Activated T-cell treated with anti-CD3 and anti-CD28 coated beads, Interleukin-2, amount 50 U/mL, for 4 hours (primary cell): ENCODE results near the gene DNAJC4. TPM values are rescaled to one million over a fixed set of nuclear protein-coding genes. Genes with fewer than 3 reads are reported as not detected.

Experiments used
- ATAC-seq, 2 donors: fragments of 200-7000 bp; cut with Tn5 transposase; one replicate each; pipeline ENCODE4 v1.10.0; 2021
- DNase-seq: peaks from one replicate; pipeline ENCODE4 v3.0.0-alpha.2; 2020
- H3K27me3 Mint-ChIP-seq: one replicate; pipeline ENCODE4 v1.8.0; 2021; ENCODE audit warnings: low read depth, mixed read lengths
- H3K36me3 Mint-ChIP-seq: one replicate; pipeline ENCODE4 v1.8.0; 2022; ENCODE audit warnings: mixed read lengths; ENCODE audit not compliant: insufficient read depth
- H3K4me1 Mint-ChIP-seq: one replicate; pipeline ENCODE4 v1.8.0; 2021; ENCODE audit warnings: low read depth, mixed read lengths
- H3K4me3 Mint-ChIP-seq: one replicate; pipeline ENCODE4 v1.8.0; 2021; ENCODE audit warnings: mild to moderate bottlenecking, moderate library complexity, mixed read lengths
- H3K9me3 Mint-ChIP-seq: one replicate; pipeline ENCODE4 v1.8.0; 2021; ENCODE audit warnings: mixed read lengths
- total RNA-seq, 3 donors: library from RNA; stranded (reverse); gene quantifications; one replicate each; pipeline ENCODE4 v1.2.1, GENCODE V29; 2021

Gene DNAJC4
- total RNA-seq, 3 donors from 2014 or later, result 15.0 to 16.6 (median 16.1) TPM

- H3K4me1 Mint-ChIP-seq, result peaks cover 8% of the 10 kb centered on the region
- no peaks in the 10 kb centered on the region for H3K9me3 Mint-ChIP-seq
- DNase-seq, result no peak
- no peaks in the 10 kb centered on the region for H3K27me3 Mint-ChIP-seq
- peaks cover 5% of the 10 kb centered on the region for H3K36me3 Mint-ChIP-seq
- H3K4me3 Mint-ChIP-seq, result no peak overlapping the region
- ATAC-seq, result no peak
Observed at GRCh38 chr11:64261556-64262080, 31.3 kb downstream of the DNAJC4 start.

GRCh38 chr11:64262271-64263002 is 32.1 kb downstream of the DNAJC4 start:
- Mint-ChIP-seq H3K9me3 (no peaks in the 10 kb centered on the region), H3K4me1 (peaks cover 8% of the 10 kb centered on the region), H3K27me3 (no peaks in the 10 kb centered on the region), H3K4me3 (no peak overlapping the region), H3K36me3 (peaks cover 5% of the 10 kb centered on the region)
- DNase-seq (no peak), ATAC-seq (no peak)

DNA sequence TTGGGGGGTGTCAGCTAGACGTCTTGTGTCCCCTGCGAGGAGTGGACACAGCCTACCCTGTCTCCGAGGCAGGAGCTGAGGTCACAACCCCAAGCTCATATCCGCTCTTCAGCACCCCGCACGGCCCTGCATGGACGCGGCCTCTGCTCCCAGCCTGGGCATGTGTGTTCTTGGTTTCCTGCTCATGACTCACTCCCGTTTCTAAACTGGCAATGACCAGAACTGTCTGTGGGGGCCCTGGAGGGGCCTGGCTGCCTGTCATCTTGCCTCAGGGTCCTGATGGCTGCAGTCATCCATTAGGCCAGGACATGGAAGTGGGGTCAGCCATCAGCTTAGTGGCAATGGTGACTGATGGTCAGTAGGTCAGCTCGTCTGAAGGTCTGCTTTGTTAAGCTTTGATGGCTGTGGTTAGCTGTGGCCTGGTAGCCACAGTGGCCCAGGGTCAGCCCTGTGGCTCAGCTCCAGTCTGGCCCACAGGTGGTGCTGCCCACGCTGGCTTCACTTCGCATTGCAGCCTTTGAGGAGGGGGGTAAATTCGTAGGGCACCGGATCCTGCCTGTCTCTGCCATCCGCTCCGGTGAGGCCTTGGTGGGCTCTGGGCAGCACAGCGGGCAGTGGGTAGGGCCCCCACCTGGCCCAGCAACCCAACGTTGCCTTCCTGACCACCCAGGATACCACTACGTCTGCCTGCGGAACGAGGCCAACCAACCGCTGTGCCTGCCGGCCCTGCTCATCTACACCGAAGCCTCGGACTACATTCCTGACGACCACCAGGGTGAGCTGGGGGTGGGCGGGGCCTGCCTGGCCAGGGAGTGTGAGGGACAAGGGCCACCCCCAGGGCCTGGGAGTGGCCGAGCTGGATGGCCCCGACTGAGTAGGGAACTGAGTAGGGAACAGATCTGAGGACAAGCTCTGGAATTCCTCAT is 32.9 kb downstream of the DNAJC4 start:
- no peak for ATAC-seq
- H3K4me3 Mint-ChIP-seq, result no peak overlapping the region
- H3K4me1 Mint-ChIP-seq, result peaks cover 11% of the 10 kb centered on the region
- DNase-seq, result no peak
- H3K27me3 Mint-ChIP-seq, result no peaks in the 10 kb centered on the region
- peaks cover 5% of the 10 kb centered on the region for H3K36me3 Mint-ChIP-seq
- H3K9me3 Mint-ChIP-seq, result no peaks in the 10 kb centered on the region

- Mint-ChIP-seq H3K27me3 (no peaks in the 10 kb centered on the region), H3K36me3 (peaks cover 5% of the 10 kb centered on the region), H3K9me3 (no peaks in the 10 kb centered on the region), H3K4me1 (peaks cover 16% of the 10 kb centered on the region), H3K4me3 (no peak overlapping the region)
- DNase-seq (no peak), ATAC-seq (no peak)
Observed at GRCh38 chr11:64263947-64264317, 33.6 kb downstream of the DNAJC4 start.

- DNase-seq (no peak), ATAC-seq (no peak)
- Mint-ChIP-seq H3K9me3 (no peaks in the 10 kb centered on the region), H3K36me3 (peaks cover 4% of the 10 kb centered on the region), H3K4me3 (no peak overlapping the region), H3K4me1 (peaks cover 17% of the 10 kb centered on the region), H3K27me3 (no peaks in the 10 kb centered on the region)
Observed at GRCh38 chr11:64264371-64264852, 34.1 kb downstream of the DNAJC4 start.

DNA sequence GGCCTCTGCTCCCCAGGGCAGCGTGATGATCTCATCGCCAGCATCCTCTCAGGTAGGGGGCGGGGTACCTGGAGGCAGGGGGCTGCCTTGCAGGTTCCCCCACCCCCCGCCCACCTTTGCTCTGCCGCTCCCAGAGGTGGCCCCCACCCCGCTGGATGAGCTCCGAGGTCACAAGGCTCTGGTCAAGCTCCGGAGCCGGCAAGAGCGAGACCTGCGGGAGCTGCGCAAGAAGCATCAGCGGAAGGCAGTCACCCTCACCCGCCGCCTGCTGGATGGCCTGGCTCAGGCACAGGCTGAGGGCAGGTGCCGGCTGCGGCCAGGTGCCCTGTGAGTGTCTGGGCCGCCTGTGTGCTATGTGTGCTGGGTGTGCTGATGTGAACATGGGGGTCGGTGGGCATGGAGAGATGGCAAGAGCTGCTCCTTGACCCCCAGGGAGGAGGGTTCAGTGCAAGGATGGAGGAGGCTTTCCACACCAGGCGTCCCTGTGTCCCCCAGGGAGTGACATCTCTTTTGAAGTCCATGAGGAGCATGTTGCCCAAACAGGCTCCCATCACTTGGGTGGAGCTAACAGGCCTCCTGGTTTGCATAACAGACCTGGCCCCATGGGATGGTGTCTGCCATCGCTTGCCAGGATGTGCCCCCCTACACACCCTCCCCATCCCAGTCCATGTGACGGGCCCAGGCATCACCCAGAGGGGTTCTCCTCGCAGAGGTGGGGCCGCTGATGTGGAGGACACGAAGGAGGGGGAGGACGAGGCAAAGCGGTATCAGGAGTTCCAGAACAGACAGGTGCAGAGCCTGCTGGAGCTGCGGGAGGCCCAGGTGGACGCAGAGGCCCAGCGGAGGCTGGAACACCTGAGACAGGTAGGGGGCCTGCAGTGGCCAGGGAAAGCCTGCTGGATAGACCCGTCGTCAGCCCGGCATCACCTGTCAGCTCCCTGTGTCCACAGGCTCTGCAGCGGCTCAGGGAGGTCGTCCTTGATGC is 35.1 kb downstream of the DNAJC4 start:
- Mint-ChIP-seq H3K4me1 (peaks cover 12% of the 10 kb centered on the region), H3K9me3 (no peaks in the 10 kb centered on the region), H3K36me3 (peaks cover 2% of the 10 kb centered on the region), H3K4me3 (no peak overlapping the region), H3K27me3 (no peaks in the 10 kb centered on the region)
- no peak for DNase-seq
- ATAC-seq, result no peak

DNA sequence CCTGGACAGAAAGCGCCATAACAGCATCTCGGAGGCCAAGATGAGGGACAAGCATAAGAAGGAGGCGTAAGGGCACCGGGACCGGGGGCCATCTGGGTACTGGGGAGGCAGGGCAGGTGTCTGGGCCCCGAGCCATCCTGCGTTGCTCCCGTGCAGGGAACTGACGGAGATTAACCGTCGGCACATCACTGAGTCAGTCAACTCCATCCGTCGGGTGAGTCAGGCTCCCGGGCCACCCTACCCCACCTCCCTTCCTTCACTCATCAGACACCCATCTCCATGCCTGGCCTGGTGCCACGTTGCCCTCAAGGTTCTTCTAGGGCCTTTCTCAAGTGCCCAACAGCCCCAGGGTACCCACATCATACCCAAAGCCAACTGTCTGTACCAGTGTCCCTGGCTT is 36.0 kb downstream of the DNAJC4 start:
- Mint-ChIP-seq H3K36me3 (peaks cover 2% of the 10 kb centered on the region), H3K27me3 (no peaks in the 10 kb centered on the region), H3K9me3 (no peaks in the 10 kb centered on the region), H3K4me3 (no peak overlapping the region), H3K4me1 (peaks cover 12% of the 10 kb centered on the region)
- no peak for ATAC-seq
- no peak for DNase-seq

DNA sequence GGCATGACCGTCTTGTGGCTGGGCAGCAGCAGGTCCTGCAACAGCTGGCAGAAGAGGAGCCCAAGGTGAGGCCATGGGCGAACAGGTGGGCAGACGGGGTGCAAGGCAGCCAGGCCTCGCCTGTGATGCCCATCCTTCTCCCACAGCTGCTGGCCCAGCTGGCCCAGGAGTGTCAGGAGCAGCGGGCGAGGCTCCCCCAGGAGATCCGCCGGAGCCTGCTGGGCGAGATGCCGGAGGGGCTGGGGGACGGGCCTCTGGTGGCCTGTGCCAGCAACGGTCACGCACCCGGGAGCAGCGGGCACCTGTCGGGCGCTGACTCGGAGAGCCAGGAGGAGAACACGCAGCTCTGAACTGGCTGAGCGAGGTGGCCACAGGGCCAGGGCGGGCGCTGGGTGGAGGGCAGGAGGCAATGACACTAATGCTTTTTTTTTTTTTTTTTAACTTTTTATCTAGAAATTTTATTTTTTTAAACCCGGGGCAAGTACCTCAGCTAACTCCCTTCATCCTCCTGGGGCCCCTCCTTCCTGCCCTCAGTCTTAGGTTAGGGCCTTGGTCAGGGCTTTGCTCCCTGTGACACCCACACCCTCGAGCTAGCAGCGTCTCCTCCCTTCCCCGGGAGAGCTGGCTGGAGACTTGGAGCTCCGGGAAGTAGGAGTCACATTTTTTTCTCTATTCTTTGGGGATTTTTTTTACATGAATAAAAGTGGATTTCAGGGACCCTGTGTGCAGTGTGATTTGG is 37.0 kb downstream of the DNAJC4 start:
- DNase-seq, result no peak
- no peak for ATAC-seq
- Mint-ChIP-seq H3K4me3 (no peak overlapping the region), H3K36me3 (peaks cover 2% of the 10 kb centered on the region), H3K9me3 (no peaks in the 10 kb centered on the region), H3K27me3 (no peaks in the 10 kb centered on the region), H3K4me1 (peaks cover 14% of the 10 kb centered on the region)

DNA sequence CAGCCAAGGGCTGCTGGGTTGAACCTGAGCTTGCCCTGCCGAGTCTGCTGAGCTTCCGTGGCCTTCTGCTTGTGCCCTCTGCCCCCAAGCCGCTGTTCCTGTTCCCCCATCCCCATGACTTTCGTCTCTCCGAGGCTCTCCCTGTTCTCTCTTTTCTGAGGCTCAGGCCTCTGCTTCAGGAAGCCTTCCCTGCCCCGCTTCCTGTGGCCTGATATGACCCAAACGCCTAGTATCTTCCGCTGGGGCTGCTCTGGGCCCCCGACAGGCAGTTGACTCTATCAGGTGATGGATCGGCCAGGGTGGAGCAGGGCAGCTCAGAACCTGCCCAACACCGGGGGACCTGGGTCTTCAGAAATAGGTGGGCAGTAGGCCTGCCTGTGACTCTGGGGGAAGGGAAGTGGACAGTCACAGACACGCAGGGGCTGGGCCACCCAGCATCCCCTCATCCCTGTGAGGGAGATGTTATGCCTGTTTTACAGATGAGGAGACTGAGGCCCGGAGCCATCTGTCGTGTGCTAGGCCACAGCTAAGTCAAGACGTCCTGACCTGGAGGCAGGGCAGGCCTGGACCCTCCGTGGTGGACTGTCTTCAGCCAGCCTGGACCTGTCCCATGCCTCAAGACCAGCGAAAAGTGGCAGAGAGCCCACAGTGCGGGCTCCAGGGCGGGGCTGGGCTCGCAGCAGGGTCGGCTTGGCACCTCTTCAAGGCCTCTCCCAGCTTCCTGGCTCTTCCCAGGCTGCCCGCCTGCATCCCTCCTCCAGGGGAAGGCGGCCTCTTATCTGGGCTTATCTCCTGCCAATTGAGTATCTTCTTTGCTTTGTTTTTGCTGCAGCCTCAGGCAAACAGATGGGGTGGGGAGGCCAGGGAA is 37.9 kb downstream of the DNAJC4 start:
- H3K27me3 Mint-ChIP-seq, result no peaks in the 10 kb centered on the region
- no peak for ATAC-seq
- no peak for DNase-seq
- peaks cover 14% of the 10 kb centered on the region for H3K4me1 Mint-ChIP-seq
- no peaks in the 10 kb centered on the region for H3K36me3 Mint-ChIP-seq
- peak overlapping the region; percentile 93 for H3K4me3 Mint-ChIP-seq
- no peaks in the 10 kb centered on the region for H3K9me3 Mint-ChIP-seq

DNA sequence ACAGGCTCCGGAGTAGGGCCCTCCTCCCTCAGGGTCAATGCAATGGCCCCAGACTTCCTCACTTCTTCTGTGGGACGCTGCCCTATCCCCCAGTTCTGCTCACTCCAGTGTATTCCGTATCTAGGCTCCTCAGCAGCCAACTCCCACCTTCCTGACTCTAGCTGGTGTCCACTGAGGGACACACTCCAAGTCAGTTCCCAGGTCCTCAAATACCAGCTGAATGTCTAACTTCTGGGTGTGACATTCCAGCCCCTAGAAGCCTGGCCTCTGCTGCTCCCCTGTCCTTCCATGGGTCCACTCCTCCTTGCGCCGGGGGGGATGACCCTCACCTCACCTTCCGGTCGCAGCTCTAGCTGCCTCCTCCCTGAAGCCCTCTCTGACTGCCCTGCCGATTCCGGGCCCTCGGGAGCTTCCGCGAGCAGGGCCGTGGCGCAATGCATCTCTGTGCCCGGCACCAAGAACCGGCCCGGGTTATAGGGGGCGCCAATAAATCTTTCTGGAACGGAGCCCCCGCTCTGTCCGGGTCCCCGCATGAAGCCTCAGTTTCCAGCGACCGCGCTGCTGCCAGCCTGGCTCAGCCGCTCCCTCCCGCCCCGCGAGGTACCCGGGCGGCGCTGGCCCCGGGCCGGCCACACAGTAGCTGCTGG is 38.7 kb downstream of the DNAJC4 start:
- DNase-seq (no peak), ATAC-seq (peak; percentile 5 to 7)
- no peaks in the 10 kb centered on the region for H3K36me3 Mint-ChIP-seq
- no peaks in the 10 kb centered on the region for H3K27me3 Mint-ChIP-seq
- peak overlapping the region; percentile 93 for H3K4me3 Mint-ChIP-seq
- H3K9me3 Mint-ChIP-seq, result no peaks in the 10 kb centered on the region
- H3K4me1 Mint-ChIP-seq, result peaks cover 14% of the 10 kb centered on the region

- no peaks in the 10 kb centered on the region for H3K9me3 Mint-ChIP-seq
- DNase-seq (peak; percentile 97), ATAC-seq (peak; percentile 83 to 85)
- peaks cover 14% of the 10 kb centered on the region for H3K4me1 Mint-ChIP-seq
- H3K27me3 Mint-ChIP-seq, result no peaks in the 10 kb centered on the region
- peak overlapping the region; percentile 93 for H3K4me3 Mint-ChIP-seq
- H3K36me3 Mint-ChIP-seq, result no peaks in the 10 kb centered on the region
Observed at GRCh38 chr11:64269540-64270220, 39.3 kb downstream of the DNAJC4 start.
